H1 (cell line): Measurements from ENCODE around the gene ZNF592. TPM values are rescaled to one million over a fixed set of nuclear protein-coding genes. Genes with fewer than 3 reads are reported as not detected.

ENCODE experiments used
- ATF2 ChIP-seq: IDR thresholded peaks from 2 replicates; pipeline ENCODE4 v1.6.1; 2012; ENCODE audit warnings: low read length, inconsistent platforms
- CTCF ChIP-seq, 3 experiments: IDR thresholded peaks; 1 replicate in 2 of 3; 2 replicates in 1 of 3; pipeline versions ENCODE4 v1.5.1 to v1.6.1; 2011; ENCODE audit warnings: low read length in 3 of 3, mild to moderate bottlenecking in 3 of 3, inconsistent platforms in 2 of 3, low read depth in 1 of 3, moderate library complexity in 1 of 3; ENCODE audit not compliant: insufficient read depth in 1 of 3; ENCODE audit errors: control extremely low read depth in 1 of 3
- JUND ChIP-seq: IDR thresholded peaks from 2 replicates; pipeline ENCODE4 v1.6.1; 2011; ENCODE audit warnings: mild to moderate bottlenecking, improper control_type of control experiment, low read length
- KDM4A ChIP-seq: IDR thresholded peaks from one replicate; pipeline ENCODE4 v1.7.1; 2012; ENCODE audit warnings: low read depth, mild to moderate bottlenecking, moderate library complexity, low read length, inconsistent platforms; ENCODE audit not compliant: severe bottlenecking
- RXRA ChIP-seq: IDR thresholded peaks from 2 replicates; pipeline ENCODE4 v1.6.1; 2011; ENCODE audit warnings: low read depth, mild to moderate bottlenecking, low read length, moderate library complexity; ENCODE audit not compliant: insufficient read depth
- TAF1 ChIP-seq: IDR thresholded peaks from 2 replicates; pipeline ENCODE4 v1.6.1; 2011; ENCODE audit warnings: mild to moderate bottlenecking, low read depth, low read length
- polyA plus RNA-seq, 7 experiments: library from polyadenylated mRNA; depleted of rRNA in 3 of 7; stranded (reverse) in 5 of 7; unstranded in 2 of 7; fragments of >200 nt in 5 of 7; fragments of 200-250 nt in 2 of 7; gene quantifications; 1 replicate in 5 of 7; 2 replicates in 1 of 7; 4 replicates in 1 of 7; pipeline versions ENCODE4 v1.2.1 to v1.2.3, GENCODE V29; 2011 to 2013; ENCODE audit warnings: missing spikeins in 2 of 7, mixed read lengths in 2 of 7
- total RNA-seq: library from RNA; stranded (reverse); fragmentation: NEBNext Ultra II Directional; extraction: Animal tissue kit (Norgen Biotek cat#: 25700); gene quantifications from 2 replicates; pipeline ENCODE4 v1.2.1, GENCODE V29; 2021

The ZNF592 gene
- total and polyA plus RNA-seq, 2 of the 8 experiments (the other 6 are each of a cell fraction or from before 2014, with no cell fraction given), result 14.2 to 33.0 TPM

GRCh38 chr15:84759018-84759417 lies 10.6 kb downstream of the ZNF592 start (continued):
- TF ChIP-seq JUND (no peak), TAF1 (no peak), CTCF (IDR thresholded peaks at IDR 0.05; ENCODE audit: control extremely low read depth in 1 of 3, insufficient read depth in 1 of 3, low read depth in 1 of 3, low read length in 3 of 3) (no peak), KDM4A (no peak), ATF2 (no peak), RXRA (no peak)
